Upper lobe of right lung (tissue), 1 donor: ENCODE measurements around the gene GALNT17. TPM values are rescaled to one million over a fixed set of nuclear protein-coding genes. Genes with fewer than 3 reads are reported as not detected.

Experiments used
- ATAC-seq: fragments of 200-7000 bp; cut with Tn5 transposase; one replicate; pipeline ENCODE4 v1.9.1; 2020; ENCODE audit warnings: mild to moderate bottlenecking, moderate library complexity
- DNase-seq: peaks from one replicate; pipeline ENCODE4 v3.0.0-alpha.2; 2020
- H3K27ac ChIP-seq: fragments of 200-600 bp; one replicate; pipeline ENCODE4 v1.8.0; 2022
- H3K27me3 ChIP-seq: fragments of 200-600 bp; one replicate; pipeline ENCODE4 v1.8.0; 2022; ENCODE audit warnings: mild to moderate bottlenecking
- H3K36me3 ChIP-seq: fragments of 200-600 bp; one replicate; pipeline ENCODE4 v1.8.0; 2022
- H3K4me1 ChIP-seq: fragments of 200-600 bp; one replicate; pipeline ENCODE4 v1.8.0; 2022
- H3K4me3 ChIP-seq: fragments of 200-600 bp; one replicate; pipeline ENCODE4 v1.8.0; 2022; ENCODE audit warnings: mild to moderate bottlenecking
- H3K9me3 ChIP-seq: fragments of 200-600 bp; one replicate; pipeline ENCODE4 v1.8.0; 2022
- CTCF ChIP-seq: fragments of 200-600 bp; IDR thresholded peaks from one replicate; pipeline ENCODE4 v1.8.0; 2022; ENCODE audit warnings: antibody characterized with exemption
- intact Hi-C: fragments of 100-400 bp; cut with DNase I; formaldehyde crosslinking; loops from one replicate; pipeline ENCODE4 v1.11.0; 2022
- total RNA-seq: library from RNA; stranded (reverse); fragmentation: NEBNext Ultra II Directional; extraction: Animal tissue kit (Norgen Biotek cat#: 25700); gene quantifications from one replicate; pipeline ENCODE4 v1.2.1, GENCODE V29; 2021
- donor health status: DM: no; HTN: yes; CAD: no; lungs with severe emphysema.

Gene GALNT17
- total RNA-seq, 1 donor from 2014 or later, result 7.1 TPM

- no peaks in the 10 kb centered on the region for H3K36me3 ChIP-seq
- DNase-seq (no peak), ATAC-seq (no peak)
- no peaks in the 10 kb centered on the region for H3K9me3 ChIP-seq
- TF ChIP-seq CTCF, result no peak
- no peak overlapping the region for H3K27ac ChIP-seq
- intact Hi-C loops, result no loop called here
- H3K27me3 ChIP-seq, result no peaks in the 10 kb centered on the region
- no peaks in the 10 kb centered on the region for H3K4me1 ChIP-seq
- no peak overlapping the region for H3K4me3 ChIP-seq
Measured at GRCh38 chr7:71345117-71345884, 213.4 kb downstream of the GALNT17 start.

- DNase-seq (no peak), ATAC-seq (peak; percentile 38)
- Histone ChIP-seq H3K4me1 (no peaks in the 10 kb centered on the region), H3K27me3 (no peaks in the 10 kb centered on the region), H3K9me3 (no peaks in the 10 kb centered on the region), H3K27ac (no peak overlapping the region), H3K4me3 (no peak overlapping the region), H3K36me3 (no peaks in the 10 kb centered on the region)
- intact Hi-C loops, result no loop called here
- no peak for TF ChIP-seq CTCF
Measured at GRCh38 chr7:71348821-71349681, 217.1 kb downstream of the GALNT17 start.

GRCh38 chr7:71349682-71350481 is 217.9 kb downstream of the GALNT17 start:
- no peak overlapping the region for H3K27ac ChIP-seq
- no peaks in the 10 kb centered on the region for H3K4me1 ChIP-seq
- ATAC-seq, result peak; percentile 61
- no peak for DNase-seq
- no peak for TF ChIP-seq CTCF
- intact Hi-C loops, result no loop called here
- H3K36me3 ChIP-seq, result no peaks in the 10 kb centered on the region
- no peak overlapping the region for H3K4me3 ChIP-seq
- H3K27me3 ChIP-seq, result no peaks in the 10 kb centered on the region
- no peaks in the 10 kb centered on the region for H3K9me3 ChIP-seq

- H3K27me3 ChIP-seq, result no peaks in the 10 kb centered on the region
- H3K36me3 ChIP-seq, result no peaks in the 10 kb centered on the region
- H3K9me3 ChIP-seq, result no peaks in the 10 kb centered on the region
- H3K4me3 ChIP-seq, result no peak overlapping the region
- H3K27ac ChIP-seq, result no peak overlapping the region
- intact Hi-C loops, result no loop called here
- DNase-seq (no peak), ATAC-seq (no peak)
- no peaks in the 10 kb centered on the region for H3K4me1 ChIP-seq
- TF ChIP-seq CTCF, result no peak
Measured at GRCh38 chr7:71350680-71351079, 218.7 kb downstream of the GALNT17 start.

GRCh38 chr7:71354716-71355115 is 222.8 kb downstream of the GALNT17 start:
- no peak for TF ChIP-seq CTCF

More at GRCh38 chr7:71354716-71355115, 222.8 kb downstream of the GALNT17 start:
- no peak overlapping the region for H3K4me3 ChIP-seq
- H3K4me1 ChIP-seq, result no peaks in the 10 kb centered on the region
- no peak overlapping the region for H3K27ac ChIP-seq
- no peaks in the 10 kb centered on the region for H3K36me3 ChIP-seq
- H3K9me3 ChIP-seq, result no peaks in the 10 kb centered on the region
- intact Hi-C loops, result no loop called here
- DNase-seq (no peak), ATAC-seq (no peak)
- no peaks in the 10 kb centered on the region for H3K27me3 ChIP-seq
